GM18517 (cell line): ENCODE measurements around the gene CCDC9B.

Source experiments
- ATAC-seq: cut with Tn5 transposase; IDR thresholded peaks from one replicate; pipeline ENCODE4 v1.9.1; 2021; ENCODE audit warnings: mild to moderate bottlenecking, moderate library complexity; ENCODE audit not compliant: unreplicated experiment

Gene CCDC9B

DNA sequence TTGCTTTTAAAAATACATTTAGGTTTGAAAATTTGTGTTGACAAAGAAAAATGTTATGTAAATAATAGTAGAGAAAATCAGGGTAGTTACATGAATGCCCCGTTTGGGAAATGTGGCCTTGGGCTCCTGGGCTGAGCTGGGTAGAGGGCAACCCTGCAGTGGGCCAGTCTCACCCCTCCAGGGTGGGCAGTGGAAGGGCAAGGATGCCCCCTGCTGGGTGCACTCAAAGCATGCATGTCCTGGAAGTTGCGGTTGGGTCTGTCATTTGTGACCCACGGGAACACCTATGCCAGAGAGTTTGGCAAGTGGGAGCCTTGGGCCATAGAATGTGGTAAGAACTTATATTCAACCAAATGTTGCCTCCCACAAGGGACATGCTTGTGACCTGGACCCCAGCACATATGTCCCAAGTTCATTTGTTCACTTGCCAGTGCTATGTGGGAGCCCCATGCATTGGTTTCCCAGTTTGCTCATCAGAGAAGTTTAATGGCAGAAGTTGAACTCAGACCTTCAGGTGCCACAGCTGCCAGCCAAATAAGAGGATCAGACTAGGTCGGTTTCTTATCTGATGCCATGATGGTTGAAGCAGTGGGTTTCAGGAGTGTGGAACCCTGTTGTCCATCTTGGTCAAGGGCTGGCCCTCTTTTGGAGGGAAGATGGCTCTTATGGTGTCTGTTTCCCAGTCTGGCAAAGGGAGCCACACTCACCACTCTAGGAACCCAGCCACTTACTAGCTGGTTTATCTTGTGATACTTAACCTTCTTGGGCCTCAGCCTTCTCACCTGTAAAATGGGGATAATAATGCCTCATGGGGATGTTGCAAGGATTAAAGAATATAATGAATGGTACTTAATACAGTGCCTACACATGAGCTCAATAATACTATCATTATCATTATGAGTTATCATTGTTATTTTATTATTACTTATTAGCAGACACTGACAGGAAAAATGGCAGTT is 30.5 kb downstream of the CCDC9B start:
- ATAC-seq = no peak

DNA sequence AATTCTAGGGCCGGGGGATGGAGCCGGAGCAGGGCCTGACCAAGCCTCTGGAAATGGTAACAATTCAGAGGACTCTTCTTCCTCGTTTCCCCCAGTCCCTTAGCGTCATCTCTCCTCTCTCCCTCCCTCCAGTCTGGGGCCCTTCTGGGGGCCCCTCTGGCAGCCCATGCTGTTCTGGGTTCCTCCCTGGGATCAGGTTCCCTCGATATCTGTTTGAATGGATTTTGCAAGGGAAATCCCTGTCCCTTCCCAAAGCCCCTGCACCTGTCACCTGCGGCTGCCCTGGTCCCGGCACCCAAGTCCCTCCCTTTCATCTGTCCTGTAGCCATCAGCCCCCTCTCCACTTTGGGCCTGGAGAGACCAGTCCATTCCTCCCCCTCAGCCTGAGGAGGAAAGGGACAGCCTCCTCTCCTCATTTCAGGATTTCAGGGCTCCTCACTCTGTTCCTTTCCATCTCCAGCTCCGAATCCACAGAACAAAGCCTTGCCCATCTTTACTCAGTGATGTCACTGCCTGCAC is 31.3 kb downstream of the CCDC9B start:
- ATAC-seq = no peak

DNA sequence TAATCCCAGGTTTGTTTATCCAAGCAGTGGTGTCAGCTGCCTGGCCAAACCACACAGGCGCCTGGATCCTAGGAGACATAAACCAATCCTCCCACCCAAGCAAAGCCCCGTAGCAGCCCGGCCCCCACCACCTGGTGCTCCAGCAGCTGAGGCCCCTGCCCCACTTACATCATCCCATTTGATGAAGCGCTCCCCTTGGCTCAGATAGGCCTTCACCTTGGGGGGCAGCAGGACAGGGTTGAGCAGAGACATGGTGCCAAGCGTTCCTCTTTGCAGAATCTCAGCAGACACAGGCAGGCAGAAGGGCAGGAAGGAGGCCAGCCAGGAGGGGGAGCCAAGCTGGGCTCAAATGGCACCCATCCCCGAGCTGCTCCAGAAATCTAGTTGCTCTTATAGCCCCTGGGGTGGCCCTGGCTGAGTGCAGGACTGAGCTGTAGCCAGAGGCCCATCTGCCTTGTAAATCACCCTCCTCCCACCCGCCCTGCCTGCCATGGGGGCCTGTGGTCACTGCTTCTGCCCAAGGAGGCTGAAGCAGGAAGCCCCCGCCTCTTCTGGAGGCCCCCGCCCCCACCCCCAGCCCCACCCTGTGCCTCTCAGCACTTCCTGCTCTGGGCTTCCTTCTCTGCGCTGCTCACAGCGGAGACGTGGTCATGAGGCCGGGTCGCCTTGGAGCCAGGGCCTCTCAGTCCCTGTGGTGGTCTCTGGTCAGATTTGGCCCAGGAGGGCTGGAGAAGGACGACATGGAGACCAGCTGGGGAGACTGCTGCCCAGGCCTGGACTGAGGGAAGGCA is 33.1 kb downstream of the CCDC9B start, which contains the start of gene PLCB2:
PLCB2 (minus strand) TSS at position 515 of the 791 bp plus-strand sequence; CDS start at position 252, 263 bp downstream.
- ATAC-seq = no peak

DNA sequence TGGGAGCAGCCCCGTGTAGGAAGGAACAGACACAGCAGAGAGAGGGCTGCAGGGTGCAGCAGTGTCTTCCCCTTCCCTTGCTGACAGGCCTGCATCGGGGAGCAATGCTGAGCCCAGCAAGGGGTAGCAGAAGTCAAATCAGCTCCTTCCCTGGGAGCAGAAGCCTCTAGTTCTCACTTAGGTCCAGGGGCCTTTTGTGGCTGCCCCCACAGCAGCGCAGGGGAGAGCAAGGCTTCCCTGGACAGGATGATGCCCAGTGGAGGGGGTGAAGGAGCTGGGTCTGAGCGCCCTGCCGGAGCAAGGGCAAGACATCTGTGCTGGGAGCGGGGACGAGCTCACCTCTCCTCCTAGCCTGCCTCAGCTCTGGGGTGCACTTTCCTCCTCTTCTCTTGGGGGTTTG is 33.8 kb downstream of the CCDC9B start:
- no peak for ATAC-seq

DNA sequence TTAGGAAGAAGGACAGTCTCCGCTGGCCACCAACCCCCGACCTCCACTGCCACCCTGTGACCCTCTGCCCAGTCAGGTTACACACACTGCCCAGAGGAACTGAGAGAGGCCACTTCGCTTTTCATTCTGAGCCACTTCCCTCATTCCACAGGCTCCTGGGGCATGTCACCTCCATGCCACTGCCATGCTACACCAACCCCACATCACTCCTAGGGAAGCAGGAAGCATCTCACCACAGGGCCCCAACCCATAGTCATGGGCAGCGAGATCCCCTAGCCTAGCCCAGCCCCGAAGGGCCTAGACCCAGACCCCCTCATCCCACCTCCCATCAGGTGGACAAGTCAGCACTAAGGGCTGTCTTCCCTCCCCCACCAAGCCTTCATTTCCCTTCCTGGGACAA is 34.4 kb downstream of the CCDC9B start:
- ATAC-seq = no peak

DNA sequence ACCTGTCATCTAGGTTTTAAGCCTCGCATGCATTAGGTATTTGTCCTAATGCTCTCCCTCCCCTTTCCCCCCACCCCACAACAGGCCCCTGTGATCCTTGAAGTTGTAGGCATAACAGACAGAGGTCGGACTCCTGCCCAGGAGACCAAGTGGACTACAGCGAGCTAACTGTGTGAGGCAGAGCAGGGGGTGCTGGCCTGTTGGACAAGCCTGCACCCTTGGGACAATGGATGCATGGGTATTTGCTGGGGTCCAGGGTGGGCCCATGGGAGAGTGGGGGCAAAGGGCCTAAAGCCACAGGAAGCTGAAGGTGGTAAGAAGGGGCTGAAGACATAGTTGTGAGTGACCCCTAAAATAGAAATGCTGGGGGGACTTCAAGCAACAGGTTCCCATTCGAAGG is 35.5 kb downstream of the CCDC9B start:
- ATAC-seq = no peak

DNA sequence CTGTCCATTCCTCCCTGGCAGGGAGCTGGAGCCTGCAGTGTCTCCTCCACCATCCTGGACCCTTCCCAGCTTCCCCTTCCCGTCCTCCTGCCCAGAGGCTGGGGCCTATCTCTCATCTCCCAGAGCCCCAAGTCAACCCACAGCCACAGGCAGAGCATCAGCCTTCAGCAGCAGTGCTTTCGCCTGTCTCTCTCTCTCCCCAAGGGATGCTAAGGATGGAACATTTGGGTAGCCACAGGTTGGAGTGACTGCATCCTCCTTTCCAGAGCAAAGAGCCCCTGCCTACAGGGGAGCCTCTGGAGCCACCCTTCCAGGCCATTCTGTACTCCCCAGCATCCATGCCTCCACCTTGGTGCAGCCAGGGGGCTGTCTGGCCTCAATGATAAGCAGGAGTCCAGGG is 37.2 kb downstream of the CCDC9B start:
- no peak for ATAC-seq

DNA sequence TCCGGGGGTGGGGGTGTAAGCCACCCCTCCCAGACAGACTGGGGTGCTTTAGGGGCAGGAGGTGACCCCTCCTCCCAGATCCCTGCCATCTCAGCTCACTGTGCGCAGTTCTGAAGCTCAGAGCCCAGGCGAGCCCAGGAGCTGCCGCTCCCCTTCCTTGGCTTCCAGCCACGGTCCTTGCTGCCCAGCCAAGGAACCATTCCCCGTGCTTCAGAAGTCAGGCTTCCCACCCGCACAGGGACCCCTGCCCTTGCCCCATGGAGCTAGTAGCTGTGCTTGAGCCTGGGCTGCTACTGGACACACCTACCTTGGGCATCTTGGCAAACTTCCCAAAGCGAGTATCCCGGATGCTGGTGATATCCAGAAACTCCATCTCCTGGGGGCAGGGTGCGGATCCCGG is 37.8 kb downstream of the CCDC9B start:
- no peak for ATAC-seq

DNA sequence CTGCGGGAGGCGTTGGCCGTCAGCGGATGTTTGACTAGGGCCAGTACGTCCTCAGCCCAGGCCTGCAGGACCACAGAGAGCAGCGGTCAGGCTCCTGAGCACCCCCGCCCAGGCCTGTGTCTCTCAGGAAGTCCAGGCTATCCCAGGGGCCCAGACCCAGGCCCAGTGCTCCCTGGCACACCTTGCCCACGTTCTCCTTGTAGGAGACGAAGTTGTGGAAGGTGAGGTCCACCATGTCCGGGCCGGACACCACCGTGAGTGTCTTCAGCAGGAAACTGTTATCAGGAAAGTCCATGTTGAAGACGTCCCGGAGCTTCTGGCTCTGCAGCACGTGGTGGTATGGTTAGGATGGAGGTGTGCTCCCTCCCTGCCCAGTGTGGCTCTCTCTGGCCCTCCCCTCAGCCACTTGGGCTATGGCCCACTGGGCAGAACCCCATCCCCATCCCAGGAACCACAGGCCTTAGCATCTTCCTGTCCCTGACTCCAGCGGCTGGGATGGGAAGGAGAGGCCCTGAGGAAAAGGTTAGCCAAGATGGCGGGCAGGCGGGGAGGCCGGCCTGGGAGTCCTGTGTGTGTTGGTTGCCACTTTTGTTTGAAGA is 38.4 kb downstream of the CCDC9B start:
- no peak for ATAC-seq

DNA sequence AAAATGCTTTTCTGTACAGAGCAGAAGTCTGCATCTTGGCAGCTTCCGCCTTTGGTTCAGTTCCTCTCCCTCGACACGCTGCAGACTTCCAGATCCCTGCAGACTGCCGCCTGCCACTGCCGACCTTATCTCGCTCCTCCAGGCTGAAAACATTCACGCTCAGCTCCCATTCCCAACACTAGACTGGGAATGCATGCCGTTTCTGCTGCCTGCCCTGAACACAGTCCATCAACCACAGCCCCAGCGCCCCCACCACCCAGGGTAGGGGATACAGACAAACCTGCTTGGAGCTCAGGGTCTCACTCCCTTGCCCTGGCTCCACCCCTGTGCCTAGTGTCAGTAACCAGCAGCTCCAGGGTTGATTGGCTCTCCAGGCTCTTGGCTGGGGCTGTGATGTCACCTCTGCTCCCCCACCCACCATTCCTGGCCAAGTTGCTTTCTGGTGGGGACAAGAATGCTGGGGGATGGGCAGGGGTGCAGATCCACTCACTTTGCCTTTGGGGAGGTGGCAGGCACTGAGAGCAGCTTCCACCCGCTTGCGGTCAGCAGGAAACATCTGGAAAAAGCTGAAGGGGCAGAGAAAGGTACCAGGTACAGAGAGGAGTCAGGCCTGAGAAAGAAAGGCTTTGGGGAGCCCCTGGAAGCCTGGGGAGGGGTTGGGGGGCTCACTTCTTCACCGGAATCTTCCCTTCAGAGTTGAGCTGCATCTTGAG is 39.1 kb downstream of the CCDC9B start:
- ATAC-seq = no peak

DNA sequence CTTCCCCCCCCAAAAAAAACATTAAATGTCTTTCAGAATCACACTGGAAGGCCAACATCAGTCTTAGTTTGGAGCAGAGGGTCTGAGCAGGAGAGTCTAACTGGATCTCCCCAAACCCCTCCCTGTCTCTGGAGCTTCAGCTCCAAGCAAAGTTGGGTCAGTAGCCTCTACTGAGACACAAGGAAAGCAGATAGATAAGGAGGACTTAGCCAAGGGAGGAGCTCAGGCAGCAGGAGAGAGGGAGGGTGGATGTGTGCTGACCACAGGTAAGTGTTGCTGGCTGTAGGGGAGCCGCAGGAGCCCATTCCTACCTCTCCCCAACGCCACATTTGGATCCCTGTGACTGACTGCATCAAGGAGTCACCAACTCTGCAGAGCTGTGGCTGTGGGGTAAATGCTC is 40.0 kb downstream of the CCDC9B start:
- ATAC-seq = no peak

DNA sequence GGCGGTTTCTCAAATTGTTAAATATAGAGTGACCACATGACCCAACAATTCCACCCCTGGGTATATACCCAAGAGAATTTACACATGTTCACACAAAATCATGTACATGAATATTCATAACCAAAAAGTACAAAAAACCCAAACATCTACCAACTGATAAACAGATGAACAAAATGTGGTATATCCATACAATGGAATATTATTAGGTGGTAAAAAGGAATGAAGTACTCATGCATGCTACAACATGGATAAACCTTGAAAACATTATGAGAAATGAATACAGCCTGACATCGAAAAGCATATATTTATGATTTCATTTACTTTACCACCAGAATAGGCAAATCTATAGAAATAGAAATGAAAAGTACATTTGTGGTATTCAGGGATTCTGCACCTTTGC is 40.4 kb downstream of the CCDC9B start:
- no peak for ATAC-seq

DNA sequence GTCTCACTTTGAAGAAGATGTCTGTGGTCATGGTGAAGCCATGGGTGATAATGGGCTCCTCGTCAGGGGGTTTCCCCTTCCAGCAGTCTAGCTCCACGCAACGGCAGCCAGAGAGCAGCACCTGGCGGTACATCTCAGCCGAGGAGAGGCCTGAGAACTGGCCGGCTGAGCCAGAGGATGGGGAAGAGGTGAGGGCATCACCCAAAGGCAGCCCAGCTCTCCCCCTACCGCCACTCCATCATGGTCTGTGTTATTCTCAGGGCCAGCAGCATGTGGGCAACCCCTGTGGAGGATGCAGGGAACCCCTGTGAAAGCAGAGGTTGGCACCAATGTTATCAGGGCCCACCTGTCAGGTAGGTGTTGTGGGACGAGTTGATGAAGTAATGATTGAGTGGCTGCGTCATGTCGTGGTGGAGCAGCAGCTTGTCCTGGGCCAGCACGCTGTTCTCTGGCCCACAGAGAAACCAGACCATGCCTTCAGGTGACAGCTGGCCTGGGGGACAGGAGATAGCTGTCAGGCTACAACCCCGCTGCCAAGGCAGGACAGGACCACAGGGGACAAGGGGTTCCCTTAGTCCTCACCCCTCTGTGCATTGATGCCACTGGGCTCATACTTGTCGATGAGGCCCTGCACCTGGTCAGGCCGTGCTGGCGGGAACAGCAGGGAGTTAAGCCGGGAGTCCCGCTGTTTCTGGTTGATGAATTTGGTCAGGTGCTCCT is 42.4 kb downstream of the CCDC9B start:
- ATAC-seq = no peak

DNA sequence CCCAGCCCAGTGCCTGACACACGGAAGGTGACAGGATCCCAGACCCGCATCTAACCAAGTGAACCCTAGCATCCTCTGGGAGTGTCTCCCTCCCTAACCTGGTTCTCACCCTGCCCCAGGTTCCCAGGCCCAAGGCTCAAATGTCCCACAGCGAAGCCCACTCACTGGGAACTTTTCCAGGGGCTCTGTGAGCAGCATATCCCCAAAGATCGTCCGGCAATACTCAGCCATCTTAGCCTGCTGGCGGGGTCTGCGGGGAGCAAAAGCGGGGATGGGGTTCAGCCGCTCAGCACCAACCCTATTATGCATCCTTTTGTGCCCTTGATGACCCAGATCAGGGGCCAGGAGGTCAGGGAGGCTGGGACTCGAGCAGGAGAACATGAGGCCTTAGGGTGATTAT is 43.4 kb downstream of the CCDC9B start:
- no peak for ATAC-seq

DNA sequence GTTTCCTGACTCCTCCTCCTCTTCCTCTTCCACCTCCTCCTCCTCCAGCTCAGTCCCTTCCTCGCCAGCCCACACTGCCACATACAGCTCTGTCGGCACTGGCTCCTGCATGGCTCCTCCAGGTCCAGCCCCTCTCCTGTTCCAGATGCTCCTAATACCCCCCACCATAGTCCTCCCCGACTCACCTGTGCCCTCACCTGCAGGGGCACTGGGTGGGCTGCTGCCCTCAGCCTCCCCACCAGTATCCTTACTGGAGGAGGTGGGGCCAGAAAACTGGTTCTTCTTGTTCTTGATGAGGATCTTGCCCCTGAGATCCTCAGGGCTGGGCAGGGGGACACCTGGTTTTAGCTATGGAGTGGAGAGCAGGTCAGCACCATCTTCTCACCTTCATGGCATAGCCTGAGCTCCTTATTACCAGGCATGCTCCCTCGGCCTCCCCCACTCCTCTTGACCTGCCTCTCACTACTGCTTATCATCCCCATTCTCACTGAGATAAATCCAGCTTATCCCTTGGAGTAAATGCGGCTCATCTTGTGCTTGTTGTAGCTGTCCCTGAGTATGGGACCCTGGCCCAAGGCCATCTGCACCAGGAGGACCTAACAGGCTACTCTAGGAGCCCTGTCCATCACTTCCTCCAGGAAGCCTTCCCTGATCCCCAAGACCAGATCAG is 44.0 kb downstream of the CCDC9B start:
- no peak for ATAC-seq

DNA sequence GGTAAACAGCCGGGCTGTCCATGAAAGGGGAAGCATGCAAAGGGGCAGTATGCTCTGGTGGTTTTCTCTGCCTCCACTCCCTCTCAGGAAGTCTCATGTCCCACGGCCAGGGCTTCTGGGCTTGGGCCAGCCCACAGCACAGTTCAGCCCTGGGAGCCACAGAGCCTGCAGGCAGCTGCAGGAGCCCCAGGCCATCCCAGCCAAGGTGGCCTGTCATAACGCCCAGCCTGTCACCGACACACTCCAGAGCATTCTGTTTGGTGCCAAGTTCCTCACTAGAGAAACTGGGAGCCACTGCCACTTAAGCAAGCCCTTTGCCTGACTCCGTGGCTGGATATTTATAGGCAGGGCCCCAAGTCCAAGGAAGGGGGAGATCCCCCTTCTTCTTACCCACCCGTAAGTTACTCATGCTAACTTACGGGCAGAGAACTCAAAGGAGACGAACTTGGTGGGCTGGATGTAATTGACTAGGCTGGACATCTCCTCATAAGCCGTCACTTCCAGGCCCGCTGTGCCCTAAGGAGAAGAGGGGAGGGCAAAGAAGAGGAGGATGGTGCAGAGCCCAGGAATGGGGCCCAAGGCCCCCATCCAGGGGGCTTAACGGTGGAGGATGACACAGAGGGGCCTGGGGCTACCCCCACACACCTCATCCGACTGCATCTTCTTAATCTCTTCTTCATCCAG is 44.7 kb downstream of the CCDC9B start:
- no peak for ATAC-seq

DNA sequence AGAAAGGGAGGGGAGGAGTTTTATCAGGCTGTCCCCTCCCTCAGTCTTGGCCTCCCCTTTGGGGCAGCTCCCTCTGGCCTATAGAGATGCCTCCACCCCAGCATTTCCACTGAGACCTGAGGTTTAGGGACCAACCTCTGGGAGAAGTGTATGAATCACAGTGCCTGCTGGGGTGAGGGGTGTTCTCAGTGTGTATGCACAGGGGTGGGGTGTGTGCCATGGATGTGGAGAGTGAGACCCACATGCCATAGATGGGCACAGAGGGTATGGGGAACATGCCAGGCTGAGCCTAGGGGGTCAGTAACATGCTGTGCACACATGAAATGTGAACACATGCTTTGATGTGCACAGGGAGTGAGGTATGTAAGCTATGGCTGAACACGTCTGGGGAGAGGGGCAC is 45.4 kb downstream of the CCDC9B start:
- ATAC-seq = no peak

DNA sequence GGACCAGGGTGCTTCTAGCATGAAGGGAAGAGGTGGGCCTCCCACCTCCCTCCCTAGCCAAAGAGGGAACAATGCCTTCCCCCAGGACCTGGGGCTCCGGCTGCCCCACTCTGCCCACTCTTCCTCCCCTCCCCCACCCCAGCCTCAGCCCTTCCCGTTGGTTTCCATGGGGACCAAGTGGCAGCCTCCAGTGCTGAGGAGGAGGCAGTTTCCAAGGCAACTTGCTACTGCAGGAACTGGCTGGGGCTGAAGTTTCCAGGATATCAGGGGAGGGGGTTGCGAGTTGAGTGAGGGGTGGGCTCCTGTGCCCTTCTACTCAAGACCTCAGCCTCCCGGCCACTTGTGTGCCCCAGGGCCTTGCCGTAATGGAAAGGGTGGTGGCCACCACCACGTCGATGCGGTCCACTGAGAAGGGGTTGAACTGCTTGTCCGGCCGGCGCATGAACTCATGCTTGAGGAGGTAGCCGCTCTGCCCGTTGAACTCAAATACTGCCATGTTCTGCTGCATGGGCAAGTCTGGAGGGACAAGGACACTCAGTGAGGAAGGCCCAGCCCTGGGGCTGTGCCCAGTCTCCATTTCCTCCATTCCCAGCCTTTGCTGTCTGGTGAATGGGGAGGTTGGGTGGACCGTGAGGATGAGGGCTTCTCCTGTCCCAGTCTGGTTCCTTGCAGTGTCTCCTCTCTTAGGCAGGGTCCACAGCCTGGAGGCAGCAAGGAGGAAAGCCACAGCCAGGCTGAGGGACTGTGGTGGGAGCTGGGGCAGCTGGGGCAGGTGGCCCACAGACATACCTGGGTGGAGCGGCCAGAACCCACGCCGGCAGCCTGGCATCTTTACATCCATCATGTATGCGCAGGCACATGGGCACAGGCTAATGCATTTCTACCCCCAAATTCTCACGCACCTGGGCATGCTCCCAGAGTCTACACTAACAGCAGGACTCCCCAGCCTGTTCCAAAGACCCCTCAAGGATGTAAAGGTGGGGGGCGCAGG is 46.5 kb downstream of the CCDC9B start:
- no peak for ATAC-seq
